ENCODE data around the gene SHISAL1.

The SHISAL1 gene

DNA sequence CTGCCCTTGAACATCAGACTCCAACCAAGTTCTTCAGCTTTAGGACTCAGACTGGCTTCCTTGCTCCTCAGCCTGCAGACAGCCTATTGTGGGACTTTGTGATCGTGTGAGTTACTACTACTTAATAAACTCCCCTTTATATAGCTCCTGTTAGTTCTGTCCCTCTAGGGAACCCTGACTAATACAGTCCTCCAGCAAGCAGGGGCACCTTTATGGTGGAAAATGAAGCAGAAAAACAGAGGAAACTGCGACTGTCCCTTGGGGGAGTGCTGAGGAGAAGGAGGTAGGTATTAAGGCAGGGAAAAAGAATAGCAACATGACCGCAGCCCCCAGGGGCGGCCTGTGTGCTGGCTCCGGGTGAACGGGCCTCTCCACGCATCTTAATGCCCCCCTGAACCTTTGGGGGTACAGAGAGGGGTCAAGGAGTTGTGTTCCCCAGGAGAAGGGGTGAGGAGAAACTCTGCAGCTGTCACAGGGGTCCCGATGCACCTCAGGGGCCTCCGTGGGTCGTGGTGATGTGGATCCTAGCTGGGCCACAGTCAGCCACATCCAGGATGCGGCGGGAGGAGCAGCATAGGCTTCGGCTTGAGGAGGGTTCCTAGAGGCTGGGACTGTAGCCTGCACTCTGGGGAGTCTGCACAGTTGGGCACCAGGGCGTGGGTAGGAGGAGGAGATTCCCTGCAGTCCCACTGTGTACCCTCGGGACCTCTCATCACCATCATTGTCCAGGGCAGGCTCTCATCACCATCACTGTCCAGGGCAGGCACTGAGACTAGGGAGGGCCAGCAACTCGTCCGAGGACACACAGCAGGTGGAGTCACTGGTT is 34.3 kb downstream of the SHISAL1 start:
- no peak for DNase-seq

DNA sequence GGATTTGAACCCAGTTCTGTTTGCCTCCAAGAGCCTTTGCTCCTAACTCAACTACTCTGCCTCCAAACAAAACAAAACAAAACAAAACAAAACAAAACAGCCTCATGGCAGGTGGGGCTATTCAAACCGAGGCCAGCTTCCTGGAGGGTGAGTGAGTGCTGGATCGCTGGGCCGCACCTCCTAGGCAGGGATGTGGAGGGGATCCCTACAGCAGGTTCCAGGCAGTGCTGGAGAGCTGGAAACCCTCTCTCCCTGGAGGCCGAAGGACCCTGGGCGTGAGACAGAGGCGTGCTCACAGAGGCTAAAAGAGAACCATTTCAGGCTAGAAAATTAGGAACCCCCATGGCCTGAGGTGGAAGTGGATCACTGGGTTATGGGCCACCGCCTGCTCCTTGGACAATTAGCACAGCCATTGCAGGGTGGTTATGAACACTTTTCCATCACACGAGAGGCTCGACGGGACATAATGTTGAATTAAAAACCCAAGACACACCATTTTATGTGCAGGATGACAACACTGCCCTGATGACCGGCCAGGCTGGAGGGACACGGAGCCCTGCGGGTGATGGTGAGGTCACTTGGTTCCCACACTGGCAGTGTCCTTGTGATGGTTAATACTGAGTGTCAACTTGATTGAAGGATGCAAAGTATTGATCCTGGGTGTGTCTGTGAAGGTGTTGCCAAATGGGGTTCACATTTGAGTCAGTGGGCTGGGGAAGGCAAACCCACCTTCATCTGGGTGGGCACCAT is 35.2 kb downstream of the SHISAL1 start:
- DNase-seq: no peak

DNA sequence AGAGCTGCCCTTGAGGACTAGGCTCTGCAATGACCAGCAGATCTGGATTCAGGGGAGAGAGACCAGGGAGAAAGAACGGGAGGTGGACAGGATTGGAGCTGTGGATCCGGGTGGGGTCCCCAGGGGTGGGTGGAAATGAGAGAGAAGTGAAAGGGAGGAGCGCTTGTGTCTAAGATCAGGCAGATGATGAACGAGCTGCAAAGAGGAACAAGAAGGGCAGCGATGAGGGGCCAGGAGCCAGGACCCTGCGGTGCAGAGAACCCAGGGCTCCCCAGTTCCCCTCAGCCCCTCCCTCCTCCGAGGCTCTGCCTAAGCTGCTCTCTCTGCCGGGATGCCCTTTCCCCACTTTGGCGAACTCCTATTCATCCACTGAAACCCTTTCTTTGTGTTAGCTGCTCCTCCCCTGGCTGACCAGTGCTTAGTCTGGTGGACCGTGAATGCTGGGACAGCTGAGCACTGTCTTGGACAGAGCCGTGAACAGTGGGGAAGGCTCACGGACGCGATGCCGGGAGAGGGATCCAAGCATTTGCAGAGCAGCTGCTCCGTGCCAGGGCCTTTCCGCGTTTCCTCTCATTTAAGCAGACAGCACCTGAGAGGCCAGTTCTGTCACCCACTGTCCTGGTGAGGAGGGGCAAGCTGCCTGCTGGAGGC is 35.9 kb downstream of the SHISAL1 start:
- no peak for DNase-seq

DNA sequence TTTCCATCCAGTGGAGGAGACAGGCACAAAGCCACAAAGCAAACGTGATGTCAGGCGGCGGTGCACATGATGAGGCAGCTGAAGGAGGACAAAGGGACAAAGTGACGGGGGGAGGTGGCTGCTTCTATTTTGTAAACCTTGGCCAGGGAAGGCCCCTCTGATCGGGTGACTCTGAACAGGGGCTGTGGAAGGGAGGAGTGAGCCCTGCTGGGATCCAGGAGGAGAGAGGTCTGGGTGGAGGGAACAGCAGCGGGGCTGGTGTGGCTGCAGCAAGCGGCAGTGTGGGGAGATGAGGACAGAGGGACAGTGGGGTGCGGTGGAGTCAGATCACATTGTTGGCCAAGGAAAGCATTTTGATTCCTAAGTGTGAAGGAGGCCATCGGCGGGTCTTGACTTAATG is 36.7 kb downstream of the SHISAL1 start:
- DNase-seq: no peak

DNA sequence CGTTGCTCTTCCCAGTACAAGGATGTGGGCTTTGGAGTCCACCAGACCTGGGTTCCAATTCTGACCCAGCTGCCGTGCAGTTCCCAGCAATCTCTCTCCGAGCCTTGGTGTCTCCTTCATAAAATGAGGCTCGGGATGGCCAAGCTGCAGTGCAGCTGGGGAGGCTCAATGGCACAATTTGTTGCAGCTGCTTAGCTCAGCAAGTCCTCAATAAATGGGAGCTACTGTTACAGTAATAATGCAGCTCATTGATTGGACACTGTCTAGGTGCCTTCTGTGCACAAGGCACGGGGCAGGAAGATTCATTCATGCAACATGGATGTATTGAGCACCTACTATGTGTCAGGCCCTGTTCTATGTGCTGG is 37.1 kb downstream of the SHISAL1 start:
- peak in 1 of 51 donors; percentile 28 for DNase-seq

DNA sequence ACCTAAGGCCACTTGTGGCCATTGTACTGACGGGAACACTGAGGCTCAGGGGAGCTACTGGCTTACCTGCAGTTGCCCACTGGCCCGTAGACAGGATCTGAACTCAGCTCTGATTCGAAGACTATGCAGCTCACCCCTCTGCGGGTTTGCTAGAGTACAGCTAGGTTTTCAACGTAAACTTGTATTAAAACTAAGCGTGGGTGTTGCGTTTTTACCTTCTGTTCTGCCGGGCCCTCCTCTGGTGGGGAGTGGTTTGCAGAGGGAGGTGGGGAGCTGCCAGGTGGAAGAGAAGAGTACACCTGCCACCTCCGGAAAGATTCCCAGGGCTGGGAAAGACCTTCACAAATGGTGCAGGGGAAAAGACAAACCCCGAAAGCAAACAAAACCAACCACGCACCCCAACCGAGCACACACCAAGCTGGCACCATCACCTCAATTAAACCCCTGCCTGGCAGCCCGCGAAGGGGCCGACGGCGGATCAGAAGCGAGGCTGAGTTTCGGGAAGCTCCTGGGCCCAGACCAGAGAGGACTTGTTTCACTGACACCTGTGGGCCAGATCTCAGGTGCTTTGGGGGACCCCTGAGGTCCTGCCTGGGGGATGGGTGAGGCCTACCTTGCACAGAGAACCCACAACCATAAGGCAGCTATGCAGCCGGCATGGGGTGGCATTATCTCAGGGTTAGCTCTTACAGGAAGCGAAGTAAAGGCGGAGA is 37.7 kb downstream of the SHISAL1 start:
- no peak for DNase-seq

DNA sequence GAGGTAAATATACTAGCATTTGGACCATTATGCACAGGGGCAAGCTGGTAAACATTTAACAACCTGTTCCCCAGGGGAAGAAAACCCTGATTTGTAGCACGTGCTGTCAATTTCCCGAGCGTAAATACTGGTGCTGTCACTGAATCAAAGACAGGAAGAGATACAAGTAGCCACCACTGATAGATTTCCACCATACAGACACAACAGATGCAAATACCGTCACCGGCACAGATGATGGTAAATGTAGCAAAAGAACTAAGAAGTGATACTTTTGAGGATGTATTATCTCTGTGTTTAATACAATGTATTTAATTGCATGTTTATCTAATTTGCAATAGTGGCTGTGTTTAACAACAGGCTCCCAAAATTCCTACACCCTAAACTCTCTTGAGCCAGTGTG is 39.6 kb downstream of the SHISAL1 start:
- no peak for DNase-seq

DNA sequence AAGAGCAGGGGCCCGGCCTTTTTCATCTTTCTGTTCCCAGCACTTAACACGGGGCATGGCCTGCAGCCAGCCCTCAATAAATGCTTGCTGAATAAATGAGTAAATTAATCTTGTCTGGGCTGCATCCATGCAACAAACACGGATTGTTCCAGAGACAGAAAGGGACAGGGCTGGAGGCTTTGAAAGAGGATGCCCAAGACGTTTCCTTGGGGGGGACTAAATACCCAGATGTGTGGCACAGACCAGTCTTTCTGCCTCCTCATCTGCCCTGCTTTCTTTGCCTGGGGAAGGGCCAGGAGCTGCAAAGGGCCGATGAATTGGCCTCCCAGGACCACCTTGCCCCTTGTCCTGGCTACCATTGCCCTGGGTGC is 40.4 kb downstream of the SHISAL1 start:
- peak in 7 of 51 donors; percentile 7 to 37 (median 15) for DNase-seq

DNA sequence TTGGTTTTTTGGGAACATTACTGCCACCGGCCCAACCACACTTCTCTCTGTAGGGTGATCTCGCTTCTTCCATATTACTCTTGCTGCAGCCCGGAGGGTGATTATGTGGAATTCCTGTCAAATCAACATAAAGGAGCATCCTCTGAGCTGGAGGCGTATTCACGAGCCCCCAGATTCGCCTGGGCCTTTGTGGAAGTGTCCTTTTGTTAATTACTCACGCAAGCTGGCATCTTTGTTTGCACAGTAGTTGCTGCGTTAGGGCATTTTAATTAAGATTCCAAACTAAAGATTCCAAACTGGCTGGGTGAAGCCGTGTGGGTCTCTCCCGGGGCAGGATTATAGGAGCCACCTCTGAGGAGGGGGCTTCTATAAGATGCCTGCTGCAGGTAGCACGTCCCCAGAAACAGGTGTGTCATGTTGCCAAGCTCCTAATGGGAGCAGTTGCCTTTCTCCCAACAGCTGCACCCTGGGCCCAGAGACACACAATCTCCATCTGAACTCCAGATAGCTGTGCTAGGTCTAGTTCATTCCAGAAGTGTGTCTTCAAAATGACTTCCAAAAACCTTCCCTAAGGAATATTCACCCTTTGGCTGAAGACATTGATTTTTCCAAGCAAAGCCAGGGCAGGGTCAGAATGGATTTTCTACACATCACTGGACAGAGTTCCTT is 40.9 kb downstream of the SHISAL1 start:
- no peak for DNase-seq

DNA sequence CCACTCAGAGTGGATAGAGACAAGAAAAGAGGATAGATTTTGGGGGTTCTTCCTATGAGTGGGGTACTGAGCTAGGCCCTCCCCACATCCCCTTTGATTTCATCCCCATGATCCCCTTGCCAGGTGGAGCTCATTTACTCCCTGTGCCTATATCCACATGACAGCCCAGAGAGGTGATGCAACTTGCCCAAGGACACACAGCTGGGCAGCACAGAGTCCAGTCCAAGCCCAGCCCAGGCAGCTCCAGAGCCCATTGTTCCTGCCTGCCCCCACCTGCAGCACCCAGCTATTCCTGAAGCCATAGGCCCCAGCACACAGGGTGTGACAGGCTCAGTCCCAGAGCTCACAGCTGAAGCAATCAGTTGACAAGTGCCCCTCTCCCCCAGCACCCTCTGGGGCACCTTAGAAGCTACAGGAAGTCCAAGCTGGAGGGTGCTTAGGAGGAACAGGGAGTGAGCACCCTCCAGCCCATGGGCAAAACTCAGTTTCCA is 41.7 kb downstream of the SHISAL1 start:
- no peak for DNase-seq

DNA sequence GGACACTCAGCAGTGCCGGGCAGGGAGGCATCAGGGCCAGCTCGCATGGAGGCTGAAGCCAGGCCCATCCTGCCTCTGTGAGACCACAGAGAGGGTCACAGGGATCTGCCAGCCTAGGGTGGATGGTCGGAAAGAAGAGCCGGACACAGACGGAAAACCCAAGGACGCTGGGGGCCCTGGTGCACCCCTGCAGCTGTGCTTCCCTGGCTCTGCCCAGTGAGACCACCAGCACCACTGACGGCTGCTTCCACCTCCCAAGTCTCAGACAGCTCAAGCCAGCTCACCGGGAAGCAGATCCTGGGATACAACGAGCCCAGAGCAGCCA is 42.2 kb downstream of the SHISAL1 start:
- no peak for DNase-seq

DNA sequence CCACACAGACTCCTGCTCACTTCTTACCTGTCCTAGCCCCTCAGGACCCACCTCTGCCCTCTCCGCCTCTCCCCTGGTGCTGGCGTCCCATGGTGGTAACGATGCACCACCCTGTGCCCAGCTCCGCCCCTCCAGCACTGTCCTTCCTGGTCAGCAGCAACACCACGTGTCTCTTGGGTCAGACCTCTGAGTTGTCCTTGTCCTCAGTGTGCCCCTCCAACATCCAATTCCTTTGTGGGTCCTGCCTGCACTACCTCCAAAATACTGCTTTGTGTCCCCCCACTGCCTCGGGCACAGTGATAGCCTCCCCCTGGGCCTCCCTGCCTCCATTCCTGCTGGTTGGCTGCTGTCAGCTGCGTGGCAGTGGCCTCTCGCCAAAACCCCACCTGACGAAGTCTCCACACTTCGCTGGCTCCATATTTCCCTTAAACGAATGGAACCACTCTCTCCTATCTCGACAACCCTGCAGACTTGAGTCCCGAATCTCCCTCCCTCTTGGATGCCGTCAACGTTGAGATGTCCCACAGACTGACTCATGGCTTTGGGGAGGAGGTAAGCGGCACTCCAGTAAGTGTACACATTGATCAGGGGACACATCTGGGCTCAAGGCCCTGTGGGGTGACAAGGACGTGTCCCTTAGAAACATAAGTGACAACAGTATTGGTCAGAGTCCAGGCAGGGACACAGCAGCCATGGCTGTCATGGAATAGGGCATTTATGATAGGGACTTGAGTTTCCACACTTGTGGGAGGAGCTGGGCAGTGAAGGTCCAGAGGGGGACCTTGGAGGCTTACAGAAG is 42.8 kb downstream of the SHISAL1 start:
- DNase-seq: no peak

DNA sequence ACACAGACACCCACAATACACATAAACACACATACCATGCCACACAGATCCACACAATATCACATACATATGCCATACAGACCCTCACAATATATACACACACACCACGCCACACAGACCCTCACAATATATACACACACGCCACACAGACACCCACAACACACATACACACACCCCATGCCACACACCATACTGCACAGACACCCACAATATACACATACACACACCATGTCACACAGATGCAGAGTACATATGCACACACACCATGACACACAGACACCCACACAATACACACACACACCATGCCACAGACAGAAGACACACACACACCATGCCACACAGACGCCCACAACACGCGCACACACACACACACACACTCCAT is 43.6 kb downstream of the SHISAL1 start:
- DNase-seq: no peak

DNA sequence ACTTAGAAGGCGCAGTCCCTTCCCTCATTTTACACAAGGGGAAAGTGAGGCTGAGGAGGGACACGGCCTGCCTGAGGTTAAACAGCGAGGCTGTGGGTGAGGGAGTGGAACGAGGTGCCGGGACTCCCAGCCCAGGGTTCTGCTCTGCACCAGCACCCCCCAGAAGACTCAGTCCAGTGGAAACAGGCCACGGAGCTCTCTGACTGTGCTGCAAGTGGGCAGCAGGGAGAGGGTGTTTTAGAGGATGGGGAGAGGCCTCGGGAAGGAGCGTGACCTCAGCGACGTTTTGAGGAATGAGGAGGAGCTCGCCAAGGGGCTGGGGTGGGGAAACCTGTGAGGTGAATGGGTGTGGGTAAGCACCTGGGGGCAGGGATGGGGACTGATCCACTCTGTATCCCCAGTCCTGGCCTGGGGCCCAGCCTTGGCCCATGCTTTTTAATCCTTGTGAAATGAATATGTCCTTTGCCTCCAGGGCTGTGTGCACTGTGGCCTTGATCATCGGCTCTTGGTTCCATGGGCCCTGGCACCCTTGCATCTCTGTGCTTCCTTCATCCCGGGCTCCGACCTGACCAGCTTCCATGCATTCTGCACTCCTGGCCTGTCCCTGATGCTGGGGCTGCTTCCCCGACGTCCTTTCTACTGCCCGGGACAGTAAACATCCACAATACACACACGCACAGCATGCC is 44.2 kb downstream of the SHISAL1 start:
- no peak for DNase-seq

DNA sequence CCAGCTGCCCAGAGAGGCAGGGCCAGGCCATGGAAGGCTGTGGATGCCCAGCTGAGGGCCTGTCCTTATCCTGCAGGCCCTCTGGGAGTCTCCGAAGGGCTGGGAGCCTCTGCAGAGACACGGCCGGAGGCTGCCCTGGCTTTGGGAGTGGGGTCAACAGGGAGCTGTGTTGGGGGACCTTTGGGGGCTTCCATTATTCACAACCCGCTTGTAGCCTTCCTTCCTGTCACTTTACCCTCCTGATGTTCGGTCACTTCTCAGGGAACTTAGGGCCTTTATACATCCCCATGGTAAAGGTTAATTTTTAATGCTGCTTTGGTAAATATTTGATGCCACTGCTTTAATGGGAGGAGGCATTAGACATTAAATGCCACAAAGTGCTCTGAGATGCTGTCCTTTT is 44.9 kb downstream of the SHISAL1 start:
- DNase-seq: no peak

DNA sequence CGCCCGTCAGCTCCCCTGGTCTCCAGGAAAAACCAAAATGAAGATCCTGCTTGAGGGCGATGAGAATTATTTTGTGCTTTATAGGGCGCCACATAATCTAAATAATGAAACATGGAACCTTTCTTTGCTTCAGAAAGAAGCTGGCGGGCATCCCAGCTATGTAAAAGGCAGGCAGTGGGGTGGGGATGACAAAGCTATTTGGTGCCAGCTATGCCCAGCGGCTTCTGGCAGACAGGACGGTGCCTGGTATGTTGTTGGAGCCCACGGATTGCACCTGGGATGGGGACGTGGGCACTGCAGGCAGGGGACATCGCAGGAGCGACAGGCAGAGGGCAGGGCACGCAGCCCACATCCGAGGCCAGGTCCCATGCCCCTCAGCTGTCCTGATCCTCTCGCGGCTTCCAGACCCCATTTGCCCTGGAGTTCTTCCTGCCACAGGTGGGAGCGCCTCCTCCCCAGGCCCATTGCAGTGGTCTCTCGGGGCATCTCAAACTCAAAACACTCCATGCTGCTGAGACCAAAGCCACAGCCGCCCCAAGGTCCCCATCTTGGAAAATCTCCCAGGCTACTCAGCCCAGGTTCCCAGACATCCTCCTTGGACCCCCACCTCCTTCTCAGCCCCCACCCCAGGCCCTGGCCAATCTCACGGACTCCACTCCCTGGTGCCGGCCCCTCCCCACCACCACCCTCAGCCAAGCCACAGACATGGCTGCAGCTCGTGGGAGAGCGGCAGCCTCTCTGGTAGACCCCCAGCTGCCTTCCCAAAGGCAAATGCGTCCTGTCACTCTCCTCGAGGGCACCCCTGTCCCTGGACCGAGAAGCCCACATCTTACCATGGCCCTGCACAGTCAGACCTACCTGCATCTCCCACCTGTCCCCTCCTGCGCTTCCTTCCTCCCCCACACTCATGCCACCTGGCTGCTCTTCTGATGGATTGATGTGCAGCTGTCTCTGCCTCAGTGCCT is 45.7 kb downstream of the SHISAL1 start:
- DNase-seq: peak in 1 of 51 donors; percentile 28

DNA sequence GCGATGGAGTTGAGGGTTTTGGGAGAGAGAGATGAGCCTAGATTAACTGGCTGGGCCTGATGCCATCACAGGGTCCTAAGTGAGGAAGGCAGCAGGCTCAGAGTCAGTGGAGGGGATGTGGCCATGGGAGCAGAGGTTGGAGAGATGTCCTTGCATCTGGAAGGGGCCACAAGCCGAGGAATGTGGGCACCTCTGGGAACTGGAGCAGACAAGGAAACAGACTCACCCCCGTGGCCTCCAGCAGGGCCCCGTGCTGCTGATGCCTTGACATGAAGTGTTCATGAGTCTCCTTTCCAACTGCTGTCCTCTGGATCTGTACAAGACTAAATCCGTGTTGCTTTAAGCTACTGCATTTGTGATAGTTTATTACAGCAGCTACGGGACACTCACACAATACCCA is 49.2 kb downstream of the SHISAL1 start:
- no peak for DNase-seq

DNA sequence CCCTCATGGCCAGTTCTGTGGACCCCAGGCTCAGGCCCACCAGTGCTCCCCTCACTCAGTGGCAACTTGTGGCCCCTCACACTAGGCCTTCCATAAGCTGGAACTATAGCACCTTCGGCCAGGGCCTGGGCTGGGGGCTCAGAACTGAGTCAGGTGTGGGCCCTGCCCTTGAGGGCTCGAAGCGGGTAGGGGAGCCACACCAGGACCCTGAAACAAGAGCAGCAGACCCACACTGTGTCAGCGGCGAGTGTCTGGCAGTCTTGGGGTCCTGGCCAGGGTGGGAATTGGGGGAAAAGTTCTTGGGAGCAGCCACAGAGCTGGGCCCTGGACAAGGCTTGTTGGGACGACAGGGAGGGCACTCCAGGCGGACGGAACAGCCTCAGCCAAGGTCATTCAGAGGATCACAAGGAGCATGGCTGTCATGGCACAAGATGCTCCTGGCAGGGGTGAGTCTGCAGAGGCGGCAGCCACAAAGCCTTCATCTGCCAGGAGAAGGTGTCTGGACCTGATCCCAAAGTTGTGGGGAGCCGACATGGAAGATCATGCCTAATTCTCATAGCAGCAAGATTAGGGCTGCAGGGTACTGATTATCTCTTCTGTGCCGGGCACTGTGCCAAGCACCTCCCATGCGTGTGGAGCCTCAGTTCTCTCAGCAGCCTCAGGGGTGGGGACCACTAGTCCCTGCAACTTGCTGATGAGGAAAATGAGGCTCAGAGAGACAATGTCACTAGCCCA is 50.7 kb downstream of the SHISAL1 start:
- DNase-seq: peak in 3 of 51 donors; percentile 8 to 33 (median 10)

Measured in hypothalamus (tissue), 51 donors.